ENCODE data around the gene PSMA5.

Gene PSMA5

DNA sequence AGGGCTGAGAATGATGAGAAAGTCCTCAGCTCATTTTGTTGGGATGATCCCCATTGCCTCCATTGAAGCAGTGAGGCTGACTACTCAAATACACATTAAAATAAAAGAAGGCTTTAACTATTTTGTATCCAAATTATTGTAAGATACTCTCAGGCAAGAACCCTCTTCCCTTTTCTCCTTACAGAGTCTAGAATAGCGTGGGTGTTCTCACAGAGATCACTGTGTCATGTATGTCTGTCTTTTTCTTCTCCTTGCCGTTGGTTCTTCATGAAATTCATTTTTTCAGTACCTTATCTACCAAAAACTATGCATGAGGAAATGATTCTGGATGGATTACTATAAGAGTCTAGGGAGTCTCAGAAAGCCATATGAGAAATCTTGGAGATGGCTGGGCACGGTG lies 58.6 kb downstream of the PSMA5 start:
- no peak for DNase-seq (ENCODE audit: low spot score)

DNA sequence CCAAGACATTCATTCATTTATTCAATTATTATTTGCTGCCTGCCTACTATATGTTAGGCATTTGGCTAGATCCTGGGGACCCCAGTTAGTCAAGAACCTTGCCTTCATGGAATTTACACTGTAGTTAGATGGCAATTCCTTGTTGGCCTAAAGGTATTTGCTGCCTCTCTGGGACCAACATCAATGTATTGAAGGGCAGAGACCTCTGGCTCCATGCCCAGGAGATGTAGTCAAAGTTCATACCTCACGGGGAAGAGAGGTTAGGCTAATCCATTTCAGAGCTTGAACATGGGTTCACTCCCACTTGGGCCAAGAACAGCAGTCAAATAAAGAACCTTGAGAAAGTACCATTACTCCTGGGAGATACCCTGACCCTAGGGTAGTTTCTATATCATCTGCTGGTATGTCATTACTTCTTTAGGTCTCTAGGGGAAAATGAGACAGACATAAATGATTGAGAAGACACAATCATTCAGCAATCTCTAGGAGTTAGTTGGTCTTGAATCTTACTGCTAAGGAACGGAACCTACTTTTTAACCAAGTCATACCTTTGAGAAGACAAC lies 60.5 kb downstream of the PSMA5 start:
- DNase-seq (ENCODE audit: low spot score), result no peak

DNA sequence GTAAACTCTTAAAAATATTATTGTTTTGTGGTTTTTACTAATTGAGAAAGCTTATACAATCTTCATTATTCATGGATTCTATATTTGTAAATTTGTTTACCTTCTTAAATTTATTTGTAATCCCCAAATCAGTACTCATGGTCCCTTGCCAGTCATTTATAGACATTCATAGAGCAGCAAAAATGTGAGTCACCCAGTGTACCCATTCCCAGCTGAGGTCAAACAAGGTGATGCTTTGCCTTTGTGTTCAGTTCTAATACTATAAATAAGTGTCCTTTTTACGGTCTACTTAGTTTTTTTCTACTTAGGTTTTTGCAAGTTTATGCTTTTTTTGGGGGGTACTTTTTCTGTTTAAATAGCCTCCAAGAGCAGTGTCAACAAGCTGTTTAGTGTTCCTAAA lies 64.6 kb downstream of the PSMA5 start:
- no peak for DNase-seq (ENCODE audit: low spot score)

DNA sequence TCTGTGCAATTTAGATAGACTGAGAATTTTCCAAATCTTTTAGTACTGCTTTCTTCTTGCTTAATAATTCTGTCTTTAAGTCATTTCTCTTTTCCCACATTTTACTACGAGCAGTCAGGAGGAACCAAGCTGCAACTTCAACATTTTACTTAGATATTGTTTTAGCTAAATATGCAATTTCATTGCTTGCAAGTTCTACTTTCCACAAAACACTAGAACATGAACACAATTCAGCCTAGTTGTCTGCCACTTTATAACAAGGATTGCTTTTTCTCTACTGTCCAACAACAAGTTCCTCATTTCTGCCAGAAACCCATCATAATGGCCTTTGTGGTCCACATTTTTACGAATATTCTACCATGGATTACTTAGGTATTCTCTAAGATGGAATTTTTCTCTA lies 65.2 kb downstream of the PSMA5 start:
- no peak for DNase-seq (ENCODE audit: low spot score)

DNA sequence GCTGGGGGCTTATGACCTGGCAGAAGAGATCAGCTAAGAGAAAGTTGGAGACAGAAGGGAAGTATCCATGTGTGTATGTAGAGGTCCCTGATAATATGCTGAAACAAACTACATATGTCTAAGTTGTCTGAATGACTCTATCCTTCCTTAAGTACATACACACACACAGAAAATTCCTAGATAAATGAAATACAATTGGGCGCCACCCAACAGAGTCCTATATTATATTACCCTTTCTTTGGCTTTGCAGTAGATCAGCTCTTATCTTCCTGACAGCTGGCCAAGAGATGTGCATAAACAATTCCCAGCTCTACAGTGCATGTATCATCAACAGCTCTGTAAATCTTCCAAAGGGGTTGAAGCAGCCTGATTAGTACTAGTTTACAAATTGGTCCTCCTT lies 68.6 kb downstream of the PSMA5 start:
- DNase-seq (ENCODE audit: low spot score), result no peak

DNA sequence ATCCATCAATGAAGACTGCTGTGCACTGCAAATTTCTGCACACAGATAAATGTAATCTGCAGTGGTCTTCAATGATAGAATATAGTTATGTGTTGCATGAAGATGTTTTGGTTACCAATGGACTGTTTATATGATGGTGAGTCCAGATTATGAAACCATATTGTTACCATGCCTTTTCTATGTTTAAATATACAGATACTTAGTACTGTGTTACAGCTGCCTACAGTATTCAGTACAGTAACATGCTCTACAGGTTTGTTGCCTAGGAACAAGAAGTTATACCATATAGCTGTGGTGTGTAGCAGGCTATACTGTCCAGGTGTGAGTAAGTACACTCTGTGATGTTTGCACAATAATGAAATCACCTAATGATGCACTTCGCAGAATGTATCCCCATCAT lies 69.3 kb downstream of the PSMA5 start:
- DNase-seq (ENCODE audit: low spot score), result no peak

DNA sequence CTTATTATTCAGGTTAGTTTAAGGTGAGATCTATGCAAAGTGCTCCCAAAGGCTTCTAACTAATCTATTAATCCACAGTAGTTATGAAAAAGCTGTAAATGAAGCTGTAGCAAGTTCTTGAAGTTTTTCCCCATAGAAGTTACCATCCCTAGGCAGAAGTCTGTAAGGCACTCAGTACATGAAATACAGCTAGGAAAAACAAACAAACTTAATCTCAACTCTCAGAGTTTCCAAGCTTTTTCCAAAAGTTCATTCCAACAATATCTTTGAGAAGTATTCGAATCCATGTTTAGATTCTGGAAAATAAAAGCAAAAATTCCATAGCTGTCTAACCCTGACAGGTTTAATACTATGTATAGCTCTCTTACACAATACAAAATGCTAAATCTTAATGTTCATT lies 69.7 kb downstream of the PSMA5 start:
- DNase-seq (ENCODE audit: low spot score), result no peak

DNA sequence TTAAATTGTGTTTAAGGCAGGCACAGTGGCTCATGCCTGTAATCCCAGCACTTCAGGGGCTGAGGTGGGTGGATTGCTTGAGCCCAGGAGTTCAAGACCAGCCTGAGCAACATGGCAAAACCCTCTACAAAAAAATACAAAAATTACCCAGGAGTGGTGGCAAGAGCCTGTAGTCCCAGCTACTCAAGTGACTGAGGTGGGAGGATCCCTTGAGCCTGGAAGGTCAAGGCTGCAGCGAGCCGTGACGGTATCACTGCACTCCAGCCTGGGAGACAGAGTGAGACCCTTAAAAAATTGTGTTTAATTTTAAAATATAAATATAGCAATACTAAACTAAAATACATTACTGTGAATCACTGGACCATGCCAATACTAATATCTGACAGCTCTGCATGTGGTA lies 71.3 kb downstream of the PSMA5 start:
- DNase-seq (ENCODE audit: low spot score), result no peak

DNA sequence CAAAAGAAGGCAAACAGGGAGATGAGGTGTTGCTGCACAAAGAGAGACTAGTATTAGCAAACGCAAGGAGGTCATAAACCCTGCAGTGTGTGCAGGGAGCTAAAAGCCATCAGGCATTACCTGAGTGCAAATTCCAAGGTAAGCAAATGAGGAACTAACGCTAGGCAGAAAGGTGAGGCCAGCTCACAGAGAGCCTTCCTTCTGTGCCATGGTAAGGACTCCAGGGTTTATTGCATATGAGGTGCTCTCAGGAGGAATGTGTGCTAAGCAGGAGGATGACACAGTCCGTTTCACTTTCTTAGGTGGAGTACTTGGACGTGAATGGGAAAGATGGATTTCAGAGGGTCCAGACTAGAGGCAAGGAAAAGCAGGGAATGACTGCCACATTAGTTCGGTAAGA lies 74.8 kb downstream of the PSMA5 start:
- DNase-seq (ENCODE audit: low spot score), result no peak

DNA sequence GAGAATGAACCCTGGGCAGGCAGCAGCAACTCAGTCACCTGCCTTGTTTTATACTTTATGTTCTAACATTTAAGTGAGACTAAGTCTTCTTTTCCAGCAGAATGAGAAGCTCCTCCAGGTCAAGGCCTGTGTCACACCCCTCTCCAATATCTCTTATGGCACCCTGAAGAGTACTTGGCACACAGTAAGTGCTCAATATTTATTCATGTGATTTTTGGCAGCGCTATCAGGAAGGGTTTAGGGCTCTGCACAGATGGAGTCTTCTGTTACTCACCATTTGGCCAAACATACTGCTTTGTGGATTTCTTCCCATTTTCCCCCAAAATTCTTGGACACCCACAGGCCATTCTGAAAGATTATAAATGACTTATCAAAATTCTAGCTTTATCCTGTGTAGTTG lies 75.6 kb downstream of the PSMA5 start:
- no peak for DNase-seq (ENCODE audit: low spot score)

DNA sequence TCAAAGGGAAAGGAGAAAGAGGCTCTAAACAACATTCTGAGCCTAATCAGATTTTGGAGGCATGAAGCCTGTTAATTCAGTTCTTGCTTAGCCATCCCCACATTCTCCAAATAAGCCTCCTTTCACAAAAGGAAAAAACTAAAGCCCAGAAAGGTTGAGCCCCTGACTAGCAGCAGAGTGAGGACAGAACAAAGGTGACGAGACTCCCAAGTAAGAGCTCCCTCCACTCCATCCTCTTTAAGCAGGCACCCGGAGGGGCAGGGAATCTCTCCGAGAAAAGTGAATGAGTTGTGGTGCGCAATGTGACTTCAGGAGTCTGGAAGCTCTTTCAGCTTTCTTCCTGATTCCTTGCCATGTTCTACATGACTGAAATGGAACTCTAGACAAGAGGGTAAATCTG lies 76.1 kb downstream of the PSMA5 start:
- no peak for DNase-seq (ENCODE audit: low spot score)

All from hematopoietic multipotent progenitor cell treated with erythropoietin and hydrocortisone succinate and interleukin-3 and kit ligand, for 17 days (in vitro differentiated cells).